H1 (cell line): ENCODE measurements around the gene NCF2. TPM values are rescaled to one million over a fixed set of nuclear protein-coding genes. Genes with fewer than 3 reads are reported as not detected.

Experiments
- CTCF ChIA-PET: fragments of 300-600 bp; sonication (Branson Sonifier 250); formaldehyde crosslinking; loops from one replicate; lab custom pipeline; 2021; ENCODE audit not compliant: partially characterized antibody; lab: Charles Lee
- POLR2A ChIA-PET: fragments of 300-600 bp; sonication (Branson Sonifier 250); formaldehyde crosslinking; loops from one replicate; lab custom pipeline; 2021; ENCODE audit warnings: inconsistent platforms; ENCODE audit not compliant: partially characterized antibody; lab: Charles Lee
- DNase-seq, 2 experiments: peaks; one replicate each; pipeline versions ENCODE4 v3.0.0 to v3.0.0-alpha.2; 2010 to 2022; ENCODE audit warnings: low spot score in 2 of 2, low read depth in 1 of 2, mixed read lengths in 1 of 2
- FAIRE-seq: peaks from 2 replicates; lab custom pipeline; 2011; peaks lifted over from hg19 to GRCh38; lab: Jason Lieb, UNC
- H2AFZ ChIP-seq: 2 replicates; pipeline ENCODE4 v1.8.1; 2012; ENCODE audit warnings: low read length, inconsistent platforms
- H2AK5ac ChIP-seq: 2 replicates; pipeline ENCODE4 v1.6.1; 2013; ENCODE audit warnings: low read depth, low read length
- H2BK120ac ChIP-seq: replicated peaks from 2 replicates; pipeline ENCODE3; 2013; ENCODE audit warnings: low read depth, low read length, inconsistent platforms
- H2BK12ac ChIP-seq: 2 replicates; pipeline ENCODE4 v1.6.1; 2013; ENCODE audit warnings: low read depth, low read length
- H2BK15ac ChIP-seq: 2 replicates; pipeline ENCODE4 v1.6.1; 2013; ENCODE audit warnings: low read length
- H2BK20ac ChIP-seq: 2 replicates; pipeline ENCODE4 v1.6.1; 2013; ENCODE audit warnings: low read length
- H2BK5ac ChIP-seq: 2 replicates; pipeline ENCODE4 v1.6.1; 2013; ENCODE audit warnings: low read depth, low read length
- H3K14ac ChIP-seq: 2 replicates; pipeline ENCODE4 v1.6.1; 2013; ENCODE audit warnings: inconsistent platforms; ENCODE audit not compliant: insufficient read length
- H3K18ac ChIP-seq: 2 replicates; pipeline ENCODE4 v1.6.1; 2013; ENCODE audit warnings: low read length; ENCODE audit errors: extremely low read depth
- H3K23ac ChIP-seq: 2 replicates; pipeline ENCODE4 v1.6.1; 2013; ENCODE audit warnings: inconsistent platforms; ENCODE audit not compliant: insufficient read length
- H3K23me2 ChIP-seq: 2 replicates; pipeline ENCODE4 v1.6.1; 2013; ENCODE audit warnings: low read depth, low read length
- H3K27ac ChIP-seq: 2 replicates; pipeline ENCODE4 v1.6.1; 2011; ENCODE audit warnings: low read depth, low read length, inconsistent platforms
- H3K27me3 ChIP-seq, 4 experiments: replicated peaks in 1 of 4; 1 replicate in 1 of 4; 2 replicates in 3 of 4; pipeline versions ENCODE4 v1.6.1 to v1.8.1; 2011 to 2013; ENCODE audit warnings: low read length in 3 of 4, mild to moderate bottlenecking in 3 of 4, inconsistent platforms in 2 of 4, mixed read lengths in 2 of 4, moderate library complexity in 1 of 4; ENCODE audit not compliant: control insufficient read depth in 3 of 4, insufficient read depth in 3 of 4; ENCODE audit errors: extremely low read depth in 1 of 4
- H3K36me3 ChIP-seq, 4 experiments: 2 replicates each; pipeline versions ENCODE4 v1.6.1 to v1.8.1; 2011 to 2013; ENCODE audit warnings: mild to moderate bottlenecking in 4 of 4, low read length in 3 of 4, moderate library complexity in 2 of 4, control low read depth in 1 of 4, inconsistent platforms in 1 of 4; ENCODE audit not compliant: insufficient read depth in 4 of 4, control insufficient read depth in 2 of 4
- H3K4ac ChIP-seq: replicated peaks from 2 replicates; pipeline ENCODE3; 2013; ENCODE audit warnings: low read length, low read depth, mixed read lengths, inconsistent platforms; ENCODE audit not compliant: insufficient read length
- H3K4me1 ChIP-seq, 4 experiments: replicated peaks in 1 of 4; 1 replicate in 1 of 4; 2 replicates in 3 of 4; pipeline versions ENCODE4 v1.6.1 to v1.8.1; 2011 to 2013; ENCODE audit warnings: low read length in 3 of 4, inconsistent platforms in 2 of 4, mixed read lengths in 1 of 4; ENCODE audit not compliant: insufficient read depth in 4 of 4, control insufficient read depth in 3 of 4
- H3K4me2 ChIP-seq, 2 experiments: 2 replicates each; pipeline versions ENCODE4 v1.6.1 to v1.8.1; 2011 to 2013; ENCODE audit warnings: low read depth in 2 of 2, low read length in 2 of 2, control low read depth in 1 of 2, inconsistent platforms in 1 of 2, mild to moderate bottlenecking in 1 of 2; ENCODE audit not compliant: insufficient read depth in 1 of 2
- H3K4me3 ChIP-seq, 4 experiments: fragments of 200-600, 300-600 bp in 1 of 4; sonication (generic), shearing (Covaris generic), sonication (Bioruptor Twin) in 1 of 4; 2 replicates each; pipeline versions ENCODE4 v1.5.1 to v1.8.1; 2011 to 2016; ENCODE audit warnings: low read length in 4 of 4, low read depth in 3 of 4, control low read depth in 2 of 4, inconsistent platforms in 2 of 4, mild to moderate bottlenecking in 2 of 4, mixed read lengths in 1 of 4, moderate library complexity in 1 of 4; ENCODE audit not compliant: insufficient read depth in 2 of 4; ENCODE audit errors: extremely low read depth in 1 of 4
- H3K56ac ChIP-seq: replicated peaks from 2 replicates; pipeline ENCODE3; 2013; ENCODE audit warnings: low read depth, mild to moderate bottlenecking, mixed read lengths, low read length, inconsistent platforms; ENCODE audit not compliant: insufficient read length
- H3K79me1 ChIP-seq: 2 replicates; pipeline ENCODE4 v1.6.1; 2013; ENCODE audit warnings: low read depth, low read length, control low read depth
- H3K79me2 ChIP-seq, 2 experiments: 2 replicates each; pipeline versions ENCODE4 v1.6.1 to v1.8.1; 2012 to 2013; ENCODE audit warnings: low read length in 2 of 2, mild to moderate bottlenecking in 2 of 2, inconsistent platforms in 1 of 2; ENCODE audit not compliant: insufficient read depth in 2 of 2, control insufficient read depth in 1 of 2
- H3K9ac ChIP-seq, 4 experiments: replicated peaks in 1 of 4; 1 replicate in 1 of 4; 2 replicates in 3 of 4; pipeline versions ENCODE4 v1.6.1 to v1.8.1; 2011 to 2013; ENCODE audit warnings: low read depth in 3 of 4, low read length in 3 of 4, control low read depth in 2 of 4, mild to moderate bottlenecking in 2 of 4, moderate library complexity in 2 of 4, inconsistent platforms in 1 of 4; ENCODE audit errors: extremely low read depth in 1 of 4
- H3K9me3 ChIP-seq, 2 experiments: 2 replicates each; pipeline versions ENCODE4 v1.6.1 to v1.8.1; 2012 to 2013; ENCODE audit warnings: mild to moderate bottlenecking in 2 of 2, moderate library complexity in 2 of 2, control low read depth in 1 of 2, inconsistent platforms in 1 of 2, low read depth in 1 of 2, low read length in 1 of 2, mixed read lengths in 1 of 2; ENCODE audit not compliant: insufficient read depth in 2 of 2
- H4K20me1 ChIP-seq, 2 experiments: replicated peaks in 1 of 2; 2 replicates each; pipeline versions ENCODE3 to v1.8.1; 2011 to 2013; ENCODE audit warnings: inconsistent platforms in 2 of 2, low read length in 2 of 2, mild to moderate bottlenecking in 1 of 2; ENCODE audit not compliant: insufficient read depth in 2 of 2, control insufficient read depth in 1 of 2
- H4K5ac ChIP-seq: 2 replicates; pipeline ENCODE4 v1.6.1; 2013; ENCODE audit warnings: low read length, low read depth, mixed read lengths, inconsistent platforms; ENCODE audit not compliant: insufficient read length
- H4K8ac ChIP-seq: 2 replicates; pipeline ENCODE4 v1.8.0; 2013; ENCODE audit warnings: mild to moderate bottlenecking, moderate library complexity, low read length, inconsistent platforms; ENCODE audit not compliant: insufficient read depth; ENCODE audit errors: extremely low read depth
- H4K91ac ChIP-seq: replicated peaks from 2 replicates; pipeline ENCODE3; 2013; ENCODE audit warnings: low read length, mixed read lengths, inconsistent platforms; ENCODE audit not compliant: insufficient read length
- CBX8 ChIP-seq: fragments of 300-800, 300-1000 bp; sonication (generic); IDR thresholded peaks from 2 replicates; pipeline ENCODE4 v1.7.1; 2016; ENCODE audit warnings: low read depth, low read length, borderline replicate concordance
- FOSL1 ChIP-seq: IDR thresholded peaks from 2 replicates; pipeline ENCODE4 v1.6.1; 2011; ENCODE audit warnings: mild to moderate bottlenecking, low read depth, low read length, moderate library complexity; ENCODE audit not compliant: insufficient read depth
- GABPA ChIP-seq: IDR thresholded peaks from 2 replicates; pipeline ENCODE4 v1.6.1; 2011; ENCODE audit warnings: mild to moderate bottlenecking, low read length, moderate library complexity, borderline replicate concordance; ENCODE audit not compliant: insufficient read depth
- JUND ChIP-seq: IDR thresholded peaks from 2 replicates; pipeline ENCODE4 v1.6.1; 2011; ENCODE audit warnings: mild to moderate bottlenecking, improper control_type of control experiment, low read length
- NANOG ChIP-seq: IDR thresholded peaks from 2 replicates; pipeline ENCODE4 v1.6.1; 2011; ENCODE audit warnings: low read length, low read depth, mild to moderate bottlenecking, inconsistent platforms; ENCODE audit not compliant: insufficient read depth, poor library complexity, severe bottlenecking
- POLR2A ChIP-seq, 2 experiments: IDR thresholded peaks; 1 replicate in 1 of 2; 2 replicates in 1 of 2; pipeline ENCODE4 v1.6.1; 2011; ENCODE audit warnings: low read depth in 2 of 2, low read length in 2 of 2, mild to moderate bottlenecking in 2 of 2; ENCODE audit errors: control extremely low read depth in 1 of 2
- RBBP5 ChIP-seq: IDR thresholded peaks from 2 replicates; pipeline ENCODE4 v1.7.1; 2012; ENCODE audit warnings: low read depth, mild to moderate bottlenecking, inconsistent platforms, low read length, moderate library complexity, borderline replicate concordance
- SIX5 ChIP-seq: IDR thresholded peaks from 2 replicates; pipeline ENCODE4 v1.6.1; 2011; ENCODE audit warnings: mild to moderate bottlenecking, low read depth, low read length
- SP1 ChIP-seq: IDR thresholded peaks from 2 replicates; pipeline ENCODE4 v1.6.1; 2011; ENCODE audit warnings: low read depth, low read length
- SRF ChIP-seq: IDR thresholded peaks from 2 replicates; pipeline ENCODE4 v1.6.1; 2011; ENCODE audit warnings: mild to moderate bottlenecking, low read depth, low read length, moderate library complexity
- TCF12 ChIP-seq: IDR thresholded peaks from 2 replicates; pipeline ENCODE4 v1.6.1; 2011; ENCODE audit warnings: low read depth, mild to moderate bottlenecking, low read length
- WGBS, 2 experiments: shearing (Covaris generic) in 1 of 2; methylation state at CpG; one replicate each; pipeline versions ENCODE4 v1.1.6 to v1.1.7; 2013 to 2015; ENCODE audit warnings: low lambda C conversion rate in 2 of 2, mixed read lengths in 2 of 2, inconsistent platforms in 1 of 2, low coverage in 1 of 2, missing lambda C conversion rate in 1 of 2; ENCODE audit not compliant: insufficient replicate concordance in 2 of 2, insufficient coverage in 1 of 2, insufficient read length in 1 of 2; ENCODE audit errors: extremely low coverage in 1 of 2, missing lambda C conversion rate in 1 of 2; 5-methylcytosine and 5-hydroxymethylcytosine counted together
- polyA plus RNA-seq, 7 experiments: library from polyadenylated mRNA; depleted of rRNA in 3 of 7; stranded (reverse) in 5 of 7; unstranded in 2 of 7; fragments of >200 nt in 5 of 7; fragments of 200-250 nt in 2 of 7; gene quantifications; 1 replicate in 5 of 7; 2 replicates in 1 of 7; 4 replicates in 1 of 7; pipeline versions ENCODE4 v1.2.1 to v1.2.3, GENCODE V29; 2011 to 2013; ENCODE audit warnings: missing spikeins in 2 of 7, mixed read lengths in 2 of 7
- total RNA-seq: library from RNA; stranded (reverse); fragmentation: NEBNext Ultra II Directional; extraction: Animal tissue kit (Norgen Biotek cat#: 25700); gene quantifications from 2 replicates; pipeline ENCODE4 v1.2.1, GENCODE V29; 2021
- TF ChIP-seq, protein P1 (sequence below): IDR thresholded peaks from 2 replicates; pipeline ENCODE4 v1.6.1; 2012; ENCODE audit warnings: low read length, inconsistent platforms

The NCF2 gene
- total and polyA plus RNA-seq, 2 of the 8 experiments (the other 6 are each of a cell fraction or from before 2014, with no cell fraction given) = not detected

DNA sequence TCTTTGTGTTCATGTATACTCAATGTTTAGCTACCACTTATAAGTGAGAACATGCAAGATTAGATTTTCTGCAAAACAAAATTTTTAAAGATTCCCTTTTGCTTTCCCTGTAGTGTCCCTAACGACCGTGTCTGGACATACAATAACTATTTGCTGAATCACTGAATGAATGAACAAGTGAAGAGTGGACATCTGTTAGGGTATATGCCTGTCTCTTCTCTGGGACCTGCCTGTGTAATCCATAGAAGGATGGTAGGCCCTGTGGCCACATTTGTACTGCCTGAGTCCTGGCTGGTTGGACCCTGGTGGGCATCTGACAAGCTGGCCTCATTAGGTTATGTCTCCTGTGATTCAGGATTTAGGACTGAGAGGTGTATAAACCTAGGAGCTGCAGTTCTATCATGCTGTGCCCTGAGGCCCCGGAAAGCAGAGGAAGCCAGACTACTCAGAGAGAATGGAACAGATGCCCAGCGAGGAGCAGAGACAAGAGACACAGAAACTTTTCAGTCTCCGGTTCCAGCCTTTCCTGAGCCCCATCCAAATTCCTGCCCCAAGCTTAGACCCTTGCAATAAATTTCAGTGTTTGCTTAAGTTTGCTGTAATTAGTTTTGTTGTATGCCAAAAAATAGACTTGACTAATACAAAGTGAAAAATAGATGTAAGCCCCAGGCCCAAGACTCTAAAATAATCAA is 7.5 kb upstream of the NCF2 start:
- Histone ChIP-seq H3K4me2 (no peak overlapping the region), H2AK5ac (no peak overlapping the region), H3K4me3 (no peak overlapping the region), H3K36me3 (no peaks in the 10 kb centered on the region), H3K23me2 (no peaks in the 10 kb centered on the region), H4K91ac (no peak overlapping the region), H3K27me3 (no peaks in the 10 kb centered on the region; a peak in 1 of 7 replicates), H4K8ac (no peak overlapping the region; the same call in 1 of the 2 replicates), H3K18ac (no peak overlapping the region), H3K27ac (no peak overlapping the region), H2BK20ac (no peak overlapping the region), H4K20me1 (no peaks in the 10 kb centered on the region), H4K5ac (no peak overlapping the region), H3K9me3 (no peaks in the 10 kb centered on the region), H3K9ac (no peak overlapping the region), H3K14ac (no peak overlapping the region), H3K79me1 (no peaks in the 10 kb centered on the region), H2BK12ac (no peak overlapping the region), H3K79me2 (no peaks in the 10 kb centered on the region), H3K4ac (no peak overlapping the region), H2BK120ac (no peak overlapping the region), H2BK5ac (no peak overlapping the region), H3K23ac (no peak overlapping the region), H3K4me1 (no peaks in the 10 kb centered on the region; a peak in 1 of 7 replicates), H3K56ac (no peak overlapping the region), H2AFZ (no peak overlapping the region), H2BK15ac (no peak overlapping the region)
- CTCF ChIA-PET = interaction anchor here (0.6 to 1.4 kb wide), 5 partner anchors 9 to 1326 kb away, joined by 3 to 4 read pairs (median 3); no protein-coding TSS in a partner anchor
- WGBS, 2 experiments = 82% methylated on average over 5 of the region's 5 CpGs; no CpG with 5 or more reads in 1 of the 2 experiments
- POLR2A ChIA-PET = no interaction called here
- no peak for DNase-seq
- no peak for FAIRE-seq
- TF ChIP-seq FOSL1 (no peak), RBBP5 (no peak), SIX5 (no peak), TCF12 (no peak), SP1 (no peak), NANOG (no peak), CBX8 (no peak), JUND (no peak), GABPA (no peak), SRF (no peak), POLR2A (IDR thresholded peaks at IDR 0.05; ENCODE audit: control extremely low read depth in 1 of 2, low read depth in 2 of 2, low read length in 2 of 2) (no peak)
- TF ChIP-seq, protein P1, sequence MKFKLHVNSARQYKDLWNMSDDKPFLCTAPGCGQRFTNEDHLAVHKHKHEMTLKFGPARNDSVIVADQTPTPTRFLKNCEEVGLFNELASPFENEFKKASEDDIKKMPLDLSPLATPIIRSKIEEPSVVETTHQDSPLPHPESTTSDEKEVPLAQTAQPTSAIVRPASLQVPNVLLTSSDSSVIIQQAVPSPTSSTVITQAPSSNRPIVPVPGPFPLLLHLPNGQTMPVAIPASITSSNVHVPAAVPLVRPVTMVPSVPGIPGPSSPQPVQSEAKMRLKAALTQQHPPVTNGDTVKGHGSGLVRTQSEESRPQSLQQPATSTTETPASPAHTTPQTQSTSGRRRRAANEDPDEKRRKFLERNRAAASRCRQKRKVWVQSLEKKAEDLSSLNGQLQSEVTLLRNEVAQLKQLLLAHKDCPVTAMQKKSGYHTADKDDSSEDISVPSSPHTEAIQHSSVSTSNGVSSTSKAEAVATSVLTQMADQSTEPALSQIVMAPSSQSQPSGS = no peak
